ENCODE measurements around the gene ATP2A2. TPM values are rescaled to one million over a fixed set of nuclear protein-coding genes. Genes with fewer than 3 reads are reported as not detected.
A peak's percentile ranks its signal among the peaks of the same experiment; 100 is the strongest.

The ATP2A2 gene
- total and polyA plus RNA-seq, 2 experiments from 2014 or later: 47.2 to 225 TPM

- no peak for TF ChIP-seq POLR2AphosphoS5 (IDR thresholded peaks at IDR 0.05; ENCODE audit: low read depth)
- TF ChIP-seq ZNF114 (CRISPR knock-in tag; IDR thresholded peaks at IDR 0.05): no peak
- no peak for TF ChIP-seq ZNF331 (CRISPR knock-in tag; IDR thresholded peaks at IDR 0.05; ENCODE audit: low read depth)
- no peak for TF ChIP-seq EZH2 (IDR thresholded peaks at IDR 0.05; ENCODE audit: low read depth, unreplicated experiment)
- TF ChIP-seq REST (IDR thresholded peaks at IDR 0.05; ENCODE audit: unreplicated experiment): no peak
- no peak for TF ChIP-seq ZNF462 (CRISPR knock-in tag; IDR thresholded peaks at IDR 0.05)
- no peak for TF ChIP-seq EZH2phosphoT487 (IDR thresholded peaks at IDR 0.05; ENCODE audit: unreplicated experiment)
- TF ChIP-seq JUNB (IDR thresholded peaks at IDR 0.05; ENCODE audit: unreplicated experiment): no peak
- TF ChIP-seq STAT1 (IDR thresholded peaks at IDR 0.05; ENCODE audit: unreplicated experiment): no peak
- TF ChIP-seq ETS1 (IDR thresholded peaks at IDR 0.05): no peak
- TF ChIP-seq CTCF (conservative IDR thresholded peaks at IDR 0.05; ENCODE audit: low read depth in 2 of 2): no peak
- no peak for TF ChIP-seq NANOG (IDR thresholded peaks at IDR 0.05; ENCODE audit: borderline replicate concordance)
- TF ChIP-seq CREB1 (CRISPR knock-in tag; IDR thresholded peaks at IDR 0.05; ENCODE audit: low read depth): no peak
- Histone ChIP-seq H2AFZ (no peak overlapping the region), H3K27ac (ENCODE audit: low read depth) (peak overlapping the region; percentile 65; the same call in 1 of the 2 replicates), H3K79me2 (replicated peaks; ENCODE audit: insufficient read depth) (no peaks in the 10 kb centered on the region), H3K4me3 (no peak overlapping the region), H3K4me2 (no peak overlapping the region), H4K20me1 (replicated peaks; ENCODE audit: insufficient read depth) (peaks cover 29% of the 10 kb centered on the region), H3K9me2 (ENCODE audit: insufficient read depth) (no peaks in the 10 kb centered on the region), H3K4me1 (ENCODE audit: insufficient read depth) (no peaks in the 10 kb centered on the region; the same call in 1 of the 2 replicates), H3K36me3 (ENCODE audit: insufficient read depth) (peaks cover 33% of the 10 kb centered on the region), H3K27me3 (ENCODE audit: insufficient read depth) (no peaks in the 10 kb centered on the region), H3F3A (replicated peaks; ENCODE audit: low read depth) (peaks cover 32% of the 10 kb centered on the region)
- Mint-ChIP-seq H3K27me3 (ENCODE audit: insufficient read depth, low read depth, poor library complexity) (peaks cover 14% of the 10 kb centered on the region), H3K27ac (peak overlapping the region; percentile 27), H3K4me3 (no peak overlapping the region), H3K4me1 (no peaks in the 10 kb centered on the region), H3K9me3 (no peaks in the 10 kb centered on the region), H3K36me3 (ENCODE audit: low read depth) (peaks cover 59% of the 10 kb centered on the region)
- peak; percentile 15; the same call in 2 of the 3 replicates for ATAC-seq
- DNase-seq (ENCODE audit: low spot score): no peak
Measured at GRCh38 chr12:110349514-110350151, 68.6 kb downstream of the ATP2A2 start.
